GM23338 (cell line): ENCODE data around the gene CACNA2D4. TPM values are rescaled to one million over a fixed set of nuclear protein-coding genes. Genes with fewer than 3 reads are reported as not detected.

Experiments
- ATAC-seq: fragments of 200-7000 bp; cut with Tn5 transposase; 3 replicates; pipeline ENCODE4 v1.9.1; 2020
- DNase-seq: peaks from one replicate; pipeline ENCODE4 v3.0.0-alpha.2; 2015; ENCODE audit warnings: low spot score
- H2AFZ ChIP-seq: fragments of 200-600 bp; sonication (generic); 2 replicates; pipeline ENCODE4 v1.8.0; 2016; ENCODE audit warnings: antibody characterized with exemption, mild to moderate bottlenecking, moderate library complexity
- H3F3A ChIP-seq: fragments of 200-600 bp; sonication (generic); replicated peaks from 2 replicates; pipeline ENCODE4 v1.8.0; 2017; ENCODE audit warnings: antibody characterized with exemption, mixed run types, low read depth
- H3K27ac ChIP-seq: fragments of 200-600 bp; sonication (generic); 2 replicates; pipeline ENCODE4 v1.6.1; 2016; ENCODE audit warnings: low read depth
- H3K27me3 ChIP-seq: fragments of 200-600 bp; sonication (generic); 2 replicates; pipeline ENCODE4 v1.8.0; 2016; ENCODE audit warnings: mild to moderate bottlenecking, mixed run types, moderate library complexity; ENCODE audit not compliant: insufficient read depth
- H3K36me3 ChIP-seq: fragments of 200-600 bp; sonication (generic); 2 replicates; pipeline ENCODE4 v1.8.0; 2016; ENCODE audit warnings: mild to moderate bottlenecking; ENCODE audit not compliant: insufficient read depth
- H3K4me1 ChIP-seq: fragments of 200-600 bp; sonication (generic); 2 replicates; pipeline ENCODE4 v1.8.0; 2016; ENCODE audit warnings: mild to moderate bottlenecking, moderate library complexity; ENCODE audit not compliant: insufficient read depth
- H3K4me2 ChIP-seq: fragments of 200-600 bp; sonication (generic); 2 replicates; pipeline ENCODE4 v1.7.1; 2017; ENCODE audit warnings: mixed run types
- H3K4me3 ChIP-seq: fragments of 200-600 bp; sonication (generic); 2 replicates; pipeline ENCODE4 v1.6.1; 2016; ENCODE audit warnings: mixed run types
- H3K79me2 ChIP-seq: fragments of 200-600 bp; sonication (generic); replicated peaks from 2 replicates; pipeline ENCODE4 v1.8.0; 2017; ENCODE audit warnings: mild to moderate bottlenecking; ENCODE audit not compliant: insufficient read depth
- H3K9me2 ChIP-seq: fragments of 200-600 bp; sonication (generic); 2 replicates; pipeline ENCODE4 v1.8.0; 2017; ENCODE audit not compliant: insufficient read depth
- H4K20me1 ChIP-seq: fragments of 200-600 bp; sonication (generic); replicated peaks from 2 replicates; pipeline ENCODE4 v1.8.0; 2017; ENCODE audit warnings: mild to moderate bottlenecking; ENCODE audit not compliant: insufficient read depth
- H3K27ac Mint-ChIP-seq: 2 replicates; pipeline ENCODE4 v1.8.0; 2020; ENCODE audit warnings: inconsistent platforms, mild to moderate bottlenecking, moderate library complexity, mixed read lengths
- H3K27me3 Mint-ChIP-seq: 3 replicates; pipeline ENCODE4 v1.8.0; 2022; ENCODE audit warnings: low read depth, mild to moderate bottlenecking, moderate library complexity, mixed read lengths, inconsistent platforms; ENCODE audit not compliant: insufficient read depth, poor library complexity
- H3K36me3 Mint-ChIP-seq: 3 replicates; pipeline ENCODE4 v1.8.0; 2021; ENCODE audit warnings: low read depth, mild to moderate bottlenecking, inconsistent platforms, moderate library complexity, mixed read lengths
- H3K4me1 Mint-ChIP-seq: 3 replicates; pipeline ENCODE4 v1.8.0; 2020; ENCODE audit warnings: mild to moderate bottlenecking, inconsistent platforms, mixed read lengths
- H3K4me3 Mint-ChIP-seq: 3 replicates; pipeline ENCODE4 v1.8.0; 2021; ENCODE audit warnings: moderate library complexity, mild to moderate bottlenecking, inconsistent platforms, mixed read lengths
- H3K9me3 Mint-ChIP-seq: 3 replicates; pipeline ENCODE4 v1.8.0; 2020; ENCODE audit warnings: moderate library complexity, mild to moderate bottlenecking, inconsistent platforms, mixed read lengths
- CREB1 ChIP-seq: fragments of 250-450 bp; sonication (Bioruptor Pico); IDR thresholded peaks from 2 replicates; pipeline ENCODE4 v1.5.0; 2020; ENCODE audit warnings: low read depth, mild to moderate bottlenecking, moderate library complexity
- CTCF ChIP-seq, 2 experiments: fragments of 200-600 bp in 1 of 2; sonication (generic) in 1 of 2; conservative IDR thresholded peaks; 2 replicates each; pipeline versions ENCODE4 v1.5.1 to v1.6.1; 2016 to 2017; ENCODE audit warnings: antibody characterized with exemption in 2 of 2, low read depth in 2 of 2, mild to moderate bottlenecking in 2 of 2, moderate library complexity in 1 of 2
- ETS1 ChIP-seq: IDR thresholded peaks from 2 replicates; pipeline ENCODE4 v1.6.1; 2016; ENCODE audit warnings: antibody characterized with exemption
- EZH2 ChIP-seq: fragments of 200-600 bp; sonication (generic); IDR thresholded peaks from one replicate; pipeline ENCODE4 v1.8.0; 2017; ENCODE audit warnings: antibody characterized with exemption, mild to moderate bottlenecking, low read depth; ENCODE audit not compliant: unreplicated experiment
- JUNB ChIP-seq: IDR thresholded peaks from one replicate; pipeline ENCODE4 v1.6.1; 2016; ENCODE audit warnings: antibody characterized with exemption; ENCODE audit not compliant: unreplicated experiment
- STAT1 ChIP-seq: IDR thresholded peaks from one replicate; pipeline ENCODE4 v1.6.1; 2016; ENCODE audit warnings: antibody characterized with exemption; ENCODE audit not compliant: unreplicated experiment
- ZNF114 ChIP-seq: fragments of 250-450 bp; sonication (Bioruptor Pico); IDR thresholded peaks from 2 replicates; pipeline ENCODE4 v1.5.0; 2020; ENCODE audit warnings: mild to moderate bottlenecking, moderate library complexity
- ZNF331 ChIP-seq: fragments of 250-450 bp; sonication (Bioruptor Pico); IDR thresholded peaks from 2 replicates; pipeline ENCODE4 v1.5.0; 2020; ENCODE audit warnings: low read depth, mild to moderate bottlenecking, moderate library complexity
- ZNF462 ChIP-seq: fragments of 250-450 bp; sonication (Bioruptor Pico); IDR thresholded peaks from 2 replicates; pipeline ENCODE4 v1.5.0; 2020; ENCODE audit warnings: mild to moderate bottlenecking, moderate library complexity
- polyA plus RNA-seq: library from polyadenylated mRNA; unstranded; fragments of >200 nt; fragmentation: Nextera tagmentation; extraction: Ambion mirVana; gene quantifications from 2 replicates; pipeline ENCODE4 v1.2.1, GENCODE V29; 2016
- total RNA-seq: library from RNA; depleted of rRNA; stranded (reverse); fragments of >200 nt; shearing (Covaris generic); gene quantifications from 2 replicates; pipeline ENCODE4 v1.2.3, GENCODE V29; 2014

Gene CACNA2D4
- total and polyA plus RNA-seq, 2 experiments from 2014 or later: 0.07 to 0.24 TPM

- no peak overlapping the region for H2AFZ ChIP-seq
- DNase-seq: no peak
- ATAC-seq: no peak
- H4K20me1 ChIP-seq: no peaks in the 10 kb centered on the region
- no peaks in the 10 kb centered on the region for H3K36me3 Mint-ChIP-seq
- H3K27me3 ChIP-seq: no peaks in the 10 kb centered on the region
- no peak overlapping the region for H3K4me2 ChIP-seq
- peaks cover 7% of the 10 kb centered on the region; the same call in 1 of the 2 replicates for H3F3A ChIP-seq
- H3K27ac ChIP-seq: no peak overlapping the region
- no peak overlapping the region for H3K27ac Mint-ChIP-seq
- H3K4me3 ChIP-seq: no peak overlapping the region
- H3K36me3 ChIP-seq: no peaks in the 10 kb centered on the region
- no peaks in the 10 kb centered on the region for H3K9me2 ChIP-seq
- peaks cover 1% of the 10 kb centered on the region; the same call in 2 of the 3 replicates for H3K4me1 Mint-ChIP-seq
- H3K79me2 ChIP-seq: no peaks in the 10 kb centered on the region
- no peak for TF ChIP-seq ETS1
- TF ChIP-seq CTCF (conservative IDR thresholded peaks at IDR 0.05; ENCODE audit: low read depth in 2 of 2): no peak
- TF ChIP-seq EZH2: no peak
- no peak for TF ChIP-seq JUNB
- no peak for TF ChIP-seq ZNF331 (CRISPR knock-in tag)
- TF ChIP-seq ZNF114: no peak
- H3K4me1 ChIP-seq: no peaks in the 10 kb centered on the region
- peaks cover 18% of the 10 kb centered on the region for H3K27me3 Mint-ChIP-seq
- no peak overlapping the region for H3K4me3 Mint-ChIP-seq
- no peaks in the 10 kb centered on the region for H3K9me3 Mint-ChIP-seq
Measured at GRCh38 chr12:1875608-1876007, 42.8 kb downstream of the CACNA2D4 start.

- Histone ChIP-seq H3K4me3 (no peak overlapping the region), H3F3A (peaks cover 7% of the 10 kb centered on the region; the same call in 1 of the 2 replicates), H3K27me3 (no peaks in the 10 kb centered on the region), H3K4me2 (no peak overlapping the region), H3K9me2 (no peaks in the 10 kb centered on the region), H3K4me1 (no peaks in the 10 kb centered on the region), H2AFZ (no peak overlapping the region), H3K36me3 (no peaks in the 10 kb centered on the region), H3K79me2 (no peaks in the 10 kb centered on the region), H3K27ac (no peak overlapping the region), H4K20me1 (no peaks in the 10 kb centered on the region)
- Mint-ChIP-seq H3K9me3 (no peaks in the 10 kb centered on the region), H3K27me3 (peaks cover 13% of the 10 kb centered on the region), H3K4me1 (peaks cover 5% of the 10 kb centered on the region; the same call in 2 of the 3 replicates), H3K36me3 (no peaks in the 10 kb centered on the region), H3K4me3 (no peak overlapping the region), H3K27ac (no peak overlapping the region)
- DNase-seq (no peak), ATAC-seq (no peak)
- no peak for TF ChIP-seq CREB1 (CRISPR knock-in tag)
- no peak for TF ChIP-seq ZNF462 (CRISPR knock-in tag)
- no peak for TF ChIP-seq ETS1
- no peak for TF ChIP-seq ZNF331 (CRISPR knock-in tag)
- TF ChIP-seq STAT1: no peak
- no peak for TF ChIP-seq EZH2
- TF ChIP-seq JUNB: no peak
Measured at GRCh38 chr12:1873531-1874510, 44.6 kb downstream of the CACNA2D4 start.
